ES-I3 (cell line): ENCODE data around the gene CABP7.

Source experiments
- H3K36me3 ChIP-seq: 2 replicates; pipeline ENCODE4 v1.6.1; 2013; ENCODE audit warnings: mild to moderate bottlenecking, low read length, control low read depth, moderate library complexity; ENCODE audit not compliant: insufficient read depth
- H3K4me1 ChIP-seq: 2 replicates; pipeline ENCODE4 v1.6.1; 2013; ENCODE audit warnings: mild to moderate bottlenecking, control low read depth, low read length; ENCODE audit not compliant: insufficient read depth
- H3K9ac ChIP-seq: 2 replicates; pipeline ENCODE4 v1.6.1; 2013; ENCODE audit warnings: low read depth, mild to moderate bottlenecking, low read length, moderate library complexity
- H3K9me3 ChIP-seq: 2 replicates; pipeline ENCODE4 v1.6.1; 2013; ENCODE audit warnings: mild to moderate bottlenecking, low read length, moderate library complexity; ENCODE audit not compliant: control insufficient read depth, insufficient read depth

The CABP7 gene

DNA sequence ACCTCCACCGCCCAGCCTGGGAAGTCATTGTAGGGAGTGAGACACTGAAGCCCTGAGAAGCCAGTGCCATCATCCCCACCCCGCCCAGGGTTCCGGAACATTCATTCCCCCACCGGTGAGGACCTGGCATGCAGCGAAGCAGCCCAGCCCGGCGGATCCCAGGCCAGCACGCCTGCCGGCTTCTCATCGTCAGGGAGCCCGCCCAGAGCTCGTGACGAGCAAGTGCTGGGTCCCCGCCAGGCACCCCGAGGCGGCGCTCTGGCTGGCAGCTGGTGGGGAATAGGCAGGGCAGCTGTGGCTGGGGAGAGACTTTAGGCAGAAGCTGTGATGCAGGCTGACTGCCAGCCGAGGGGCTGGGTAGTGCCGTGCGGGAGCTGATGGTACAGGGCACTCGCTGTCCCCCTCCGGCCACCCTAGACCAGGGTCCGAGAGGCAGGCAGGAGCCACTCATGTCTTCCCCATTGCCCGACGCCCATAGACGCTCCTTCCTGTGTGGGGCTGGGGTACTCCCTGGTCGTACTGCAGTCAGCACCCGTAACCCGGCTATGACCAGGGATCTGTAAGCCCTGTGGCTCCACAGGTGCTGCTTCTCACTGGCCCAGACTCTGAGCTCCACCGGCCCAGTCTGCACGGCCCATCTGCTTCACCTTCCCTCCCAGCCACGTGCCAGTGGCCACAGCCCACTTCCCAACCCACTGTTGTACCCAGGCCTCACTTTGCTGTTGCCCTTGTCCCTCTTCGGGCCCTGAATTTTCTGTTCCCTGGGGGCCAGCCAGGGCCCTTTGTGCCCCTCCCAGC is 24.5 kb upstream of the CABP7 start:
- Histone ChIP-seq H3K9me3 (no peaks in the 10 kb centered on the region), H3K9ac (no peak overlapping the region), H3K36me3 (no peaks in the 10 kb centered on the region), H3K4me1 (peaks cover 21% of the 10 kb centered on the region)

DNA sequence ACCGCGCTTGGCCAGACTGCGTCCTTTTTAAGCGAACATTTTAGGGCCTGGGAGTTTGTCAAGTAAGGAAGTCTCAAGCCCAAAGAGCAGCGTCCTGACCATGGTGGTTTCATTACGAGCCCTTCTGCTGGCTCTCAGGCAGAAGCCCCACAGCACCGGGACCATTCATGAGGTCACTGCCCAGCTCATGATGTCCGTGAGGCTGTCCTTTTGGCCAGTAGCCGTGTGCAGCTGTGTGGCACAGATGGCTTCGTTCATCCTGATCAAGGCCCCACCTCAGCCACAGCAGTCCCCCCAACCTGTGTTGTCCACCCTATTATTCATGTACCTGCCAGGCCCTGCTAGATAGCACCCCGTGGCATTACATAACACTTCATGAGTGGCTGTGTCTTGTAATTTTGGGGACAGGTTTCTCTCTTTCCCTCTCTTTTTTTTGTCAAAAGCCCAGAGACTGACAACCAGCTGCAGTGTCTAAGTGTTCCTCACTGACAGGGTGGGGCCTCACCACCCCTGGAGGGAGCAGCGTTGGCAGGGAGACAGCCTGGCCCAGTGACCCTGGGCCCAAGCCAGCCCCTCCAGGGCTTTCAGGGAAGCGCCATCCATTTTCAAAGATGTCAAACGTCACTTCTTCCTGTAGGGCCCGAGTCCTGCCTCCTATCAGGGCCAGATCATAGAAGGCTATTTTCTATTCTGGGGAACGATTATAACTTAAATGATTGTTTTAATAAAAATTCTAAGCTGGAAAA is 21.8 kb upstream of the CABP7 start:
- Histone ChIP-seq H3K36me3 (no peaks in the 10 kb centered on the region), H3K4me1 (peaks cover 20% of the 10 kb centered on the region), H3K9ac (no peak overlapping the region), H3K9me3 (no peaks in the 10 kb centered on the region)

DNA sequence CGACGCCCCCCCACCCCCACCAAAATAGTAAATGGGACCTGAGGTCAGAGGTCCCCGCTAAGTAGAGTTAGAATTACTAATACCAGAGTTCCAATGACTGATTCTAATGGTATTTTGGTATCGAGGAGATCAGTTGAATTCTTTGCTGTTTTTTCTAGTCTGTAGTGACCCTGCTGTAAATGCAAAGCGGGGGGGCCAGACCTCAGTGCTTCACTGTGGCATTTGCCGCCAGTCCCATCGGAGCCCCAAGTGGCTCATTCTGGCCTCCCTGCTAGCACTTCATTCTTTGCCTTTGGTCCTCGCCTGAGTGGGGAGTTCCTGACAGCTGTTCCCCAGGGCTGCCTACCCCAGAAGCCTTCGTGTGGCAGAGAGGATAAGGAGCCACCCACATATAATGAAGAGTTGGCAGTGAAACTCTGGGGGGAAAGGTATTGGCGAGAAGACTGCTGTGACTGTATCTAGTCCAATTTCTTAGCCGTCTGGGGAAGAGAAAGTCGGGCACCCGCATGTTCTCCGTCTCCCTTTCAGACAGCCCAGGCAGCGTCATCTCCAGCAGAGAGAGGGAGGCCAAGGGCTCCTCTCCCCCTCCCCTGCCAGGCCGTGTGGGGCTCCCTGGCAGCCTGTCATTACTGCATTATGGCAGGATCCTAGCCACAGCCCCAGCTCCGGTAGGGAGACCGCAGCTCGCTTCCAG is 19.4 kb upstream of the CABP7 start:
- Histone ChIP-seq H3K9me3 (no peaks in the 10 kb centered on the region), H3K4me1 (peaks cover 27% of the 10 kb centered on the region), H3K36me3 (no peaks in the 10 kb centered on the region), H3K9ac (no peak overlapping the region)

DNA sequence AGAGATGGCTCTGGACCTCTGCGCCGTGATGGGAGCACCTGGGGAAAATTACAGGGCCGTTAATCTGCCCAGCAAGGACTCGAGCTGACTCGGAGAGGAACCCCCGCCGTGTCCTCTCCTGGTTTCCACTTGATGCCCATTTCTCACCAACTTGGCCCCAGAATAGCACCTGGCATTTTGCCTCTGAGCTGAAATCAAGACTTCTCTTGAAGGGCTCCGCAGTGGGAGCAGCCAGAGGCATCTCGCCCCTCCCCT is 19.0 kb upstream of the CABP7 start:
- Histone ChIP-seq H3K4me1 (peaks cover 27% of the 10 kb centered on the region), H3K9ac (no peak overlapping the region), H3K36me3 (no peaks in the 10 kb centered on the region), H3K9me3 (no peaks in the 10 kb centered on the region)

DNA sequence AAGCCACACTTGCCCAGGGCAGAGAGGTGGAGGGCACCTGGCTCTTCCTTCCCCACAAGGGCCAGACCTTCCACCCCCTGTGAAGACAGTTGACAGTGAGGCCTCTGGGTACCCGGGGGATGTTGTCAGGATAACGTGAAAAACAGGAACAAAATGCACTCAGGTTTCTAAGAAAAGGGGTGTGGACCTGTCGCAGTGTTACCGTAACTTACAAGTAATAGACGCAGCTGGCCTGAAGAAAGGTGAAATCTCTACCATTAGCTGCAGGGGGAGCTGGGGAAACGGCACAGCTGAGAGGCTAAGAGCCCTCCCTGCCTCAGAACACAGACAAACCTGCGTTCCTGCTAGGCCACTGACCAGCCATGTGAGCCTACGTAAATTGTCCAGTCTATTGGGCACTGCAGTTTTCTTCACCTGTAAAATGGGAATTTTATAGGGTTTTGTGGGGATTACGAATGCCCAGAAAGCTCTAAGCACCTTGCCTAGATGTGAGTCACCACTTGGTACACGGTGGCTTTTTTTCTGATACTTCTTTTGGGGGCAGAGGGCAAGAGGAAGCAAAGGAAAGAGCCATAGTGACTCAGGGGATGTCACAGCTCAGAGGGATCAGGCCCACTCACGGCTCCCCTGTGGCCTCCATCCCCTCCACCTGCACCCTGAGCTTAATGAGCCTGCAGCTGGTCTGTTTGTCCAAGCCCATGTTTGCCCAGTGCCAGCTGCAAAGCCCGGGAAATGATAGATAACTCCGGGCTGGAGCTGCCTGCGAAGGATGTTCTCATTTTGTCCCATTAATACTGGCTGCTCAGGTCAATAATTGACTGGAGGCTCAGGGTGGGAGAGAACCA is 18.4 kb upstream of the CABP7 start:
- Histone ChIP-seq H3K9ac (no peak overlapping the region), H3K36me3 (no peaks in the 10 kb centered on the region), H3K4me1 (peaks cover 27% of the 10 kb centered on the region), H3K9me3 (no peaks in the 10 kb centered on the region)

DNA sequence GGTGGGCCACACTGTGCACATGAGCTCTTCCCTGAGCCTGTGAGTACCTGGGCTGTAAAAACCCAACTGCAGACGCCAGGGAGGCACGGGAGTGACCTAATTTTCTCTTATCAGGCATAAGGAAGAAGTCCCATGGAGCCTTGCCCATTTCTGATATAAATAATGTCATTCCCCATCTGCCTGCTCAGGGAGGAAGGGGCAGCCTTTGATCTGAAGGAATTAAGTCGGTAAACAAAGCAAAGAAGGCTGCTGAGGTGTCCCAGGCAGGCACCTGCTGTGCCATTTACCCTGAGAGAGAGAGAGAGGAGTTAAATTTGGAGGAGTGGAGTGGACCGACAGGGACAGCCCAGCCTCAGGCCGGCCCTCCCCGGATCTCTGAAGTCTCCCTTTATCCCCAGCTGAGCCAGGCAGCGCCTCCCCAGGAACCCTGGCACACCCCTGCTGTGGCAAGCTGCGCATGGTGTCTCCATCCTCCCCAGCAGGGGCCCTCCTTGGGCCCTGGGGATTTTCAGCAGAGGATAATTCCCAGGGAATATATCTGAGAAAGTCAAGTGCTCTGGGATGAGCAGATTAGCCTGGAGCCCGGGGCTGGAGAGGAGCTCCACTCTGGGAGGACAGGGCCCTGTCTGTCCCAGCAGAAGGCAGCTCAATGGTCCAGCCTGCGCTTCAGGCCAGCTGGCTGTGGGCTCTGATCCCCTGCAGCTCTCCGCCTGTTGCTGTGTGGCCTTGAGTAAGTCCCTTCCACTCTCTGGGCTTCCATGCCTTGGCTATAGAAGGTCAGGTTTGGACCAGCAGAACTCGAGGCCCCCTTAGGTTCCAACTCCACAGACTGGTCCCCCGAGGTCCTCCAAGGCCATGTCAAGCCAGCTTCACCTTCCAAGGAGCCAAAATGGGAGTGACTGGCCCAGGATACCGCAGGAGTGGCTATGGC is 17.5 kb upstream of the CABP7 start:
- Histone ChIP-seq H3K9ac (no peak overlapping the region), H3K9me3 (no peaks in the 10 kb centered on the region), H3K4me1 (peaks cover 27% of the 10 kb centered on the region), H3K36me3 (no peaks in the 10 kb centered on the region)

DNA sequence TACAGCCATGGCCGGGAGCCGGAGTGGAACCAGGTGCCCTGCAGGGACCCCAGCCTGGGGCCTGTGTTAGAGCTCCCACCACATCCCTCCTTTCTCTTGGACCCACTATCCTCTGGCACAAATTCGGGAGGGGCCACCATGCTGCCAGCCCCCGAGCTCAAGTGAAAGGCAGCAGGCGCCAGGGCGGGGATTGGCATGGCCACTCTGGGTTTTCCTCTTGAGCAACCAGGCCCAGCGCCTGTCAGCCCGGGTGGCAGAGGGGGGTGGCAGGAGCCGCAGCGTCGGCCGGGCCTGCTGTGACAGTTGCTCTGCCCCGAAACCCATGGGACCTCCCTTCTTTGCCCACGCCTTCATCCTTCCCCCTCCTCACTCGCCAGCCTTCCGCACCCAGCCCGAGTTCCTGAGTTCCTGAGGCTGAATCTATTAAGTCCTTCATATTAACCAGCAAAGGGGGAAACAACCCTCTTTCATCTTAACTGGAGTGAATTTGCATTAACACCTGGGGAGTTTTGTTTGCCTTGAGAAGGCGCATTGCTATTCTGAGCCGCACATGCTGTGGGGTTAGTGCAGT is 16.8 kb upstream of the CABP7 start:
- Histone ChIP-seq H3K4me1 (peaks cover 27% of the 10 kb centered on the region), H3K9ac (no peak overlapping the region), H3K36me3 (no peaks in the 10 kb centered on the region), H3K9me3 (no peaks in the 10 kb centered on the region)

DNA sequence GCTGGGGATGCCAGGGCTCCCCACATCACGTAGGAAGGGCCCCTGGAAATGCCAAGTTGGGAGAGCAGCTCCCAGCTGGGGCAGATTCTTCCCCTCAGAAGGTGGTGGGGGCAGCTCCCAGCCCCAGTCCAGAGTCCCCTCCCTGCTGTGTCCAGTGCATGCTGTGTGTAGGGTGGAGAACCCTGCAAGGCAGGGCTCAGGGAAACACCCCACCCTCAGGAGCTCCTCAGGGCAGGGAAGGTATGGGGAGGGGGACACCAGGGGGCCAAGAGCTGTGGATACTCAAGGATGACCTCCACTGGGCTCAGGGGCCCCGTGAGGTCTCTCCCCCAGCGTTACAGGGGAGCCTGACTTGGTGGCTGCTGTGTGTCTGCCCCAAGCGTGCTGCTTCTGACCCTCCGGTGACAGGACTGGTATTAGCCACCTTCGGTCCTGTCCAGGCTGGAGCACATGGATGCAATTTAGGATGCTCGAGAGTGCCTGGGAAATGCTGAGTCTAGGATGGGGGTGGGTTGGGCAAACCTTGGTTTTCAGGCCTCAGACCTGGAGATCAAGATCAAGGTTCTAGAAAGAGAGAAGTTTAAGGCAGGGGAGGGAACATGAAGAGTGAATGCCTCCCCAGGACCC is 16.1 kb upstream of the CABP7 start:
- no peaks in the 10 kb centered on the region for H3K9me3 ChIP-seq
- H3K36me3 ChIP-seq: no peaks in the 10 kb centered on the region
- H3K4me1 ChIP-seq: peaks cover 27% of the 10 kb centered on the region
- H3K9ac ChIP-seq: no peak overlapping the region

DNA sequence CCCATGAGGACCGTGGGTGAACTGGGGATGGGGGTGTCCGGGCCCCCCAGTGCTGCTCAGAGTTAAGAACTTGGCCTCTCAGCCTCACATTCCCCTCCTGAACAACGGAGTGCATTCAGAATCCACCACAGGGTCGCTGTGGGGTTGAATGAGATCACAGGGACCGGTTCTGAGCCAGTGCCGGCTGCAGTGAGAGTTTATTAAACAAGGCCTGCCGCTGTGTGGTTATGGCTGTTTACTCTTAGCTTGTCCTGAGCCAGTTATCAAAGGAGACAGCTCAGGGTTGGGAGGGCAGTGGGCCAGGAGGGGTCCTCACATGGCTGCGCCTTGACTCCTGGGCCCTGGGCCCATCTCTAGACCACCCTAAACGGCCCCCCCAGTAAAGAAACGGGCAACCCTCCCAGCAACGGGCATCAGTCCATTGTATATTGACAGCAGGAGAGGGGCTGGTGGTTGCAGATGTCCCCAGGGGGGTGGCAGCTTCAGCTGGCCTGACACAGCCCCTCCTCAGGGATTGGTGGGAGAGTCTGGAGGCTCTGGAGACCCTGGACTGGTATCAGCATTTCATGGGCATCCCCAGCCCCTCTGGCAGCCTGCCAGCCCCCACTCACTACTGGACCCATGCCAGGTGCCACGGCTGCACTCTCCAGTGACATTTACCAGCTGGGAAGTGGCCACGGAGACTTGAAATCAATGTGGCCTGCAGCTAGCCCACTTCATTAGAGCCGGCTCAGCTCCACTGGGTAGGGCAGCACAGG is 15.1 kb upstream of the CABP7 start:
- Histone ChIP-seq H3K36me3 (no peaks in the 10 kb centered on the region), H3K9me3 (no peaks in the 10 kb centered on the region), H3K4me1 (peaks cover 27% of the 10 kb centered on the region), H3K9ac (no peak overlapping the region)

DNA sequence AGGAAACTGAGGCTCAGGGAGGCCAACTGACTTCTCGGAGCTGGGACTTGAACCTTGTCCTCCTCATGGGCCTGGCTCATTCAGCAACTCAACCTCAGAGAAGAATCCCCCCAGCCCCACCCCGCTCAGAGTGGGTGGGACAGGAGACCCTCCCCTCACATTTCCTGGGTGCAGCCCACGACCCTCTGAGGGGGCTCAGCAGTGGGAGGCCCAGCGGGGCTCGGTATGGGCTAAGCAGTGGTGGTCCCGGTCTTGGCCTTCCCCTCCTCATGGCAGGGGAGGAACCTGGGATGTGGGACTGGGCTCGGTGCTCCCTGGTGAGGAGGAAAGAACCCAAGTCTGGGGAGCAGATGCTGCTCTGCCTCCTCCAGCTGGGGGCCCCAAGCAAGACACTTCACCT is 14.2 kb upstream of the CABP7 start:
- H3K9ac ChIP-seq: no peak overlapping the region
- H3K4me1 ChIP-seq: peaks cover 26% of the 10 kb centered on the region
- H3K9me3 ChIP-seq: no peaks in the 10 kb centered on the region
- no peaks in the 10 kb centered on the region for H3K36me3 ChIP-seq

DNA sequence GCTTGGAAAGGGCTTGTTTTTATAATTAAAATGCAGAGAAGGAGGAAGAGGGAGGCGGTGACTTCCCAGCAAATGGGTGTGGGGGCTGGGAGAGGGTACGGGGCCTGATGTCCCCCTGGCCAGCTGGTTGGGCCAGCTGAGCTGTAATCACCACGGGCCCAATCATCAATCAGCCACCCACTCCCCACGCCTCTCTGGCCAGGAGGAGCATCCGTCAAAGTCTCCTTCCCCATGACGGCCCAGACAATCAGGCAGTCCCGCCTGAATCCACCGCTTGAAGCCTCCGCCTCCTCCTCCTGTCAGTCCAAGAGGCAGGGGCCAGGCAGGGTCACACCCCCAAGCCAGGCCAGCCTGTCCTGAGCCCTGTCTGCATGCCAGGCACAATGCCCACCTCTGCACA is 13.3 kb upstream of the CABP7 start:
- peaks cover 19% of the 10 kb centered on the region for H3K4me1 ChIP-seq
- H3K36me3 ChIP-seq: no peaks in the 10 kb centered on the region
- no peak overlapping the region for H3K9ac ChIP-seq
- no peaks in the 10 kb centered on the region for H3K9me3 ChIP-seq

DNA sequence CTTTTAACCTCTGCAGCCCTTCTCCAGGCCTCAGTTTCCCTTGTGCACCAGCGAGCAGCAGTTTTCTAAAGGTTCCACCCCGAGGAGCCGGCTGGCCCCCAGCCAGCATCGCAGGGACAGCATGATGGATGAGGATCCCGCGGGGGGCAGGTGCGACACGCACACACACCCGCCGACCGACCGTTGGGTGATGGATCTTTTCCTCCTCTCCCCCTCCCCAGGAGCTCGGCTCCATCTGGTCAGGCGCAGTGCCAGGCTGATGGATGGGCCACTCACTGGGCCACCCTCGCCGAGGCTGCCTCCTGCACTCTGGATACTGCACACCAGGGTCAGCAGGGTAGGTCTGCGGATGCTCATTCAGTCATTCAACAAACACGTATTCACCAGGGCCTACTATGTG is 12.8 kb upstream of the CABP7 start:
- peaks cover 14% of the 10 kb centered on the region for H3K4me1 ChIP-seq
- no peaks in the 10 kb centered on the region for H3K9me3 ChIP-seq
- H3K36me3 ChIP-seq: no peaks in the 10 kb centered on the region
- H3K9ac ChIP-seq: no peak overlapping the region
